ENCODE measurements around the gene TMC8. TPM values are rescaled to one million over a fixed set of nuclear protein-coding genes. Genes with fewer than 3 reads are reported as not detected.

Gene TMC8
- total RNA-seq, 4 donors from 2014 or later, result 1.7 to 12.0 (median 3.0) TPM

- no peak overlapping the region for H3K27ac ChIP-seq
- TF ChIP-seq EP300 (IDR thresholded peaks at IDR 0.05), result no peak
- TF ChIP-seq POLR2A (IDR thresholded peaks at IDR 0.05), result no peak
- no peak for TF ChIP-seq CTCF (IDR thresholded peaks at IDR 0.05)
- no peak for TF ChIP-seq POLR2AphosphoS5 (IDR thresholded peaks at IDR 0.05)
- H3K27me3 ChIP-seq, result peaks cover 1% of the 10 kb centered on the region
- peaks cover 0 to 66% of the 10 kb centered on the region in 2 donors for H3K36me3 ChIP-seq
- no peaks in the 10 kb centered on the region for H3K9me3 ChIP-seq
- H3K4me1 ChIP-seq, result peaks cover 0 to 41% (median 9%) of the 10 kb centered on the region in 3 donors
- 58% methylated on average over 5 of the region's 11 CpGs; no CpG with 5 or more reads in 1 of the 2 donors for WGBS, 2 donors (ENCODE audit: low coverage in 1 of 2)
- H3K4me3 ChIP-seq, result no peak overlapping the region
- ATAC-seq, result no peak
These were observed 8.8 kb upstream of the TMC8 start for GRCh38 chr17:78121801-78122215.

- Histone ChIP-seq H3K4me1 (peaks cover 0 to 42% (median 11%) of the 10 kb centered on the region in 3 donors), H3K27ac (no peak overlapping the region), H3K4me3 (no peak overlapping the region), H3K9me3 (no peaks in the 10 kb centered on the region), H3K36me3 (peaks cover 0 to 66% of the 10 kb centered on the region in 2 donors), H3K27me3 (peaks cover 7% of the 10 kb centered on the region)
- TF ChIP-seq POLR2A (IDR thresholded peaks at IDR 0.05), result no peak
- TF ChIP-seq POLR2AphosphoS5 (IDR thresholded peaks at IDR 0.05), result no peak
- TF ChIP-seq CTCF (IDR thresholded peaks at IDR 0.05), result no peak
- no peak for TF ChIP-seq EP300 (IDR thresholded peaks at IDR 0.05)
- WGBS, 2 donors (ENCODE audit: low coverage in 1 of 2), result 80% methylated on average over 2 of the region's 23 CpGs; no CpG with 5 or more reads in 1 of the 2 donors
- no peak for ATAC-seq
These were observed 8.2 kb upstream of the TMC8 start for GRCh38 chr17:78122216-78122930.

GRCh38 chr17:78122931-78123249 is 7.7 kb upstream of the TMC8 start:
- H3K36me3 ChIP-seq, result peaks cover 0 to 66% of the 10 kb centered on the region in 2 donors
- H3K27me3 ChIP-seq, result peaks cover 12% of the 10 kb centered on the region
- 100% methylated on average over 3 of the region's 4 CpGs; no CpG with 5 or more reads in 1 of the 2 donors for WGBS, 2 donors (ENCODE audit: low coverage in 1 of 2)
- TF ChIP-seq EP300 (IDR thresholded peaks at IDR 0.05), result no peak
- TF ChIP-seq CTCF (IDR thresholded peaks at IDR 0.05), result no peak
- no peak for TF ChIP-seq POLR2A (IDR thresholded peaks at IDR 0.05)
- no peak for TF ChIP-seq POLR2AphosphoS5 (IDR thresholded peaks at IDR 0.05)
- H3K4me3 ChIP-seq, result no peak overlapping the region
- H3K4me1 ChIP-seq, result peaks cover 0 to 42% (median 12%) of the 10 kb centered on the region in 3 donors
- no peak for ATAC-seq
- no peak overlapping the region for H3K27ac ChIP-seq
- H3K9me3 ChIP-seq, result no peaks in the 10 kb centered on the region

- no peaks in the 10 kb centered on the region for H3K9me3 ChIP-seq
- peaks cover 17% of the 10 kb centered on the region for H3K27me3 ChIP-seq
- TF ChIP-seq CTCF (IDR thresholded peaks at IDR 0.05), result no peak
- no peak for TF ChIP-seq EP300 (IDR thresholded peaks at IDR 0.05)
- no peak for TF ChIP-seq POLR2A (IDR thresholded peaks at IDR 0.05)
- TF ChIP-seq POLR2AphosphoS5 (IDR thresholded peaks at IDR 0.05), result no peak
- H3K36me3 ChIP-seq, result peaks cover 0 to 66% of the 10 kb centered on the region in 2 donors
- no peak overlapping the region for H3K27ac ChIP-seq
- WGBS, 2 donors (ENCODE audit: low coverage in 1 of 2), result 80 to 85% methylated on average over 5 of the region's 5 CpGs
- ATAC-seq, result no peak
- H3K4me3 ChIP-seq, result no peak overlapping the region
- peaks cover 0 to 45% (median 17%) of the 10 kb centered on the region in 3 donors for H3K4me1 ChIP-seq
These were observed 7.2 kb upstream of the TMC8 start for GRCh38 chr17:78123258-78123929.
